ENCODE results near the gene AUP1. TPM values are rescaled to one million over a fixed set of nuclear protein-coding genes. Genes with fewer than 3 reads are reported as not detected.

Gene AUP1
- total and polyA plus RNA-seq, 10 of the 15 experiments (the other 5 are each of a cell fraction or from before 2014, with no cell fraction given): 39.1 to 215 (median 138) TPM

DNA sequence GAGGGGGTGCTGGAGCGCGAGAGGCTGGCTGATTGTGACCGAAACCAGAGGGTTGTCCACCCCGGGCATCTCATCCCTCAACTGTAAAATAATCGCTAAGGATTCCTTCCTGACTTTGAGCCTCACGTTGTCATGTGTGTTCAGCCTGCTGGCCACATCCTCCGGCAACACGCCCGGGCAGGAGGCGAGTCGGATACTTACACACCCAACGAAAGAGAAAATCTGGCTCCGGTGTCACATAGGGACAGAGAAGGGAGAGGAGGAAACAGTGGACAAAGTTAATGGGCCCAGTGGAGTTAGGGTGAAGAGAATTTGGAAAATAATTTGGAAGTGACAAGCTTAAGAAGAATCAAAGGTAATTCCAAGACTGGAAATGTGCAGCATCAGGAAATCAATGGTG, 12.9 kb downstream of the AUP1 start:
- FAIRE-seq (no peak), ATAC-seq (no peak), DNase-seq (ENCODE audit: low read depth, low spot score) (no peak)
- H3K4me2 ChIP-seq (ENCODE audit: control insufficient read depth, insufficient read depth): peak overlapping the region; percentile 96; the same call in 1 of the 2 replicates
- H3K27ac ChIP-seq (ENCODE audit: control insufficient read depth, insufficient read depth): no peak overlapping the region
- WGBS (ENCODE audit: insufficient coverage, insufficient replicate concordance, low lambda C conversion rate, missing lambda C conversion rate): 75% methylated on average over 13 of the region's 13 CpGs
- H3K9ac ChIP-seq (ENCODE audit: control insufficient read depth, insufficient read depth, low read length): no peak overlapping the region
- in situ Hi-C loops (cut with MboI): no loop called here
- no peaks in the 10 kb centered on the region for H3K36me3 ChIP-seq (ENCODE audit: control insufficient read depth in 2 of 2, insufficient read depth in 2 of 2, low read length in 1 of 2)
- peaks cover 13% of the 10 kb centered on the region; the same call in 1 of the 2 replicates for H3K4me1 ChIP-seq (ENCODE audit: control insufficient read depth, insufficient read depth, low read length)
- ChIA-PET CTCF (no interaction called here), SMC1A (ENCODE audit: uncharacterized antibody, unreplicated experiment) (interaction anchor here (1.5 kb wide), 1 partner anchor 15 kb away, joined by 3 read pairs; no protein-coding TSS in a partner anchor), POLR2A (interaction anchor here (1.2 kb wide), 1 partner anchor 12 kb away, joined by 3 read pairs; no protein-coding TSS in a partner anchor), RAD21 (ENCODE audit: unreplicated experiment) (no interaction called here)
- H3K4me3 ChIP-seq: peak overlapping the region; percentile 31; the same call in 1 of the 2 replicates
- TF ChIP-seq CBFB (IDR thresholded peaks at IDR 0.05; ENCODE audit: low read depth) (no peak), JUNB (IDR thresholded peaks at IDR 0.05) (no peak), TCF12 (IDR thresholded peaks at IDR 0.05; ENCODE audit: low read depth, low read length) (no peak)
- H3K79me2 ChIP-seq (ENCODE audit: control insufficient read depth, insufficient read depth, low read length): no peaks in the 10 kb centered on the region
- H4K20me1 ChIP-seq (ENCODE audit: control insufficient read depth, insufficient read depth): no peaks in the 10 kb centered on the region
- BruUV-seq (replicated peaks): no TSS peak
- intact Hi-C loops (cut with micrococcal nuclease; ENCODE audit: unreplicated experiment): no loop called here
- 0 out of 2 replicates have a peak overlapping the region, but pooled peaks have one; percentile 69 for H2AFZ ChIP-seq (ENCODE audit: control insufficient read depth, low read depth, low read length)
- H3K9me3 ChIP-seq (replicated peaks; ENCODE audit: control insufficient read depth, insufficient read depth, low read length): no peaks in the 10 kb centered on the region; the same call in 2 of the 3 replicates
- H3K27me3 ChIP-seq (replicated peaks in 1 of 2; ENCODE audit: control insufficient read depth in 2 of 2, insufficient read depth in 2 of 2, low read length in 1 of 2): peaks cover 18 to 31% of the 10 kb centered on the region in 2 experiments

GRCh38 chr2:74515981-74516633, 13.4 kb downstream of the AUP1 start:
- ChIA-PET SMC1A (ENCODE audit: uncharacterized antibody, unreplicated experiment) (interaction anchor here (1.5 kb wide), 1 partner anchor 15 kb away, joined by 3 read pairs; no protein-coding TSS in a partner anchor), CTCF (no interaction called here), POLR2A (interaction anchor here (1.2 kb wide), 1 partner anchor 12 kb away, joined by 3 read pairs; no protein-coding TSS in a partner anchor), RAD21 (ENCODE audit: unreplicated experiment) (no interaction called here)
- no peaks in the 10 kb centered on the region for H3K36me3 ChIP-seq (ENCODE audit: control insufficient read depth in 2 of 2, insufficient read depth in 2 of 2, low read length in 1 of 2)
- no TSS peak for BruUV-seq (replicated peaks)
- H3K27ac ChIP-seq (ENCODE audit: control insufficient read depth, insufficient read depth): no peak overlapping the region
- peaks cover 13% of the 10 kb centered on the region; the same call in 1 of the 2 replicates for H3K4me1 ChIP-seq (ENCODE audit: control insufficient read depth, insufficient read depth, low read length)
- peak; percentile 87 for TF ChIP-seq SP1 (IDR thresholded peaks at IDR 0.05; ENCODE audit: low read depth, low read length)
- 0 out of 2 replicates have a peak, but pooled peaks have one; percentile 19 for TF ChIP-seq CREB1 (IDR thresholded peaks at IDR 0.05; ENCODE audit: low read depth)
- peak; percentile 71; the same call in 1 of the 2 replicates for TF ChIP-seq NFYB (IDR thresholded peaks at IDR 0.05; ENCODE audit: insufficient read depth, low read depth, low read length)
- TF ChIP-seq SREBF1 (IDR thresholded peaks at IDR 0.05; ENCODE audit: low read length): no peak
- TF ChIP-seq FOS (IDR thresholded peaks at IDR 0.05; ENCODE audit: borderline replicate concordance, extremely low read depth, insufficient read length): peak; percentile 23
- no peak for TF ChIP-seq ZNF24 (IDR thresholded peaks at IDR 0.05)
- TF ChIP-seq YY1 (IDR thresholded peaks at IDR 0.05; ENCODE audit: low read depth, low read length): 0 out of 2 replicates have a peak, but pooled peaks have one; percentile 29
- TF ChIP-seq SUZ12 (IDR thresholded peaks at IDR 0.05; ENCODE audit: unreplicated experiment): peak; percentile 14
- no peaks in the 10 kb centered on the region for H3K79me2 ChIP-seq (ENCODE audit: control insufficient read depth, insufficient read depth, low read length)
- H3K9me3 ChIP-seq (replicated peaks; ENCODE audit: control insufficient read depth, insufficient read depth, low read length): no peaks in the 10 kb centered on the region; the same call in 2 of the 3 replicates
- peak overlapping the region; percentile 96 for H3K4me2 ChIP-seq (ENCODE audit: control insufficient read depth, insufficient read depth)
- DNase-seq (ENCODE audit: low read depth, low spot score): no peak
- H3K9ac ChIP-seq (ENCODE audit: control insufficient read depth, insufficient read depth, low read length): no peak overlapping the region
- 44% methylated on average over 50 of the region's 72 CpGs for WGBS (ENCODE audit: insufficient coverage, insufficient replicate concordance, low lambda C conversion rate, missing lambda C conversion rate)
- peak overlapping the region; percentile 31; the same call in 1 of the 2 replicates for H3K4me3 ChIP-seq
- peak; percentile 70 for ATAC-seq
- no peaks in the 10 kb centered on the region for H4K20me1 ChIP-seq (ENCODE audit: control insufficient read depth, insufficient read depth)
- no peak for FAIRE-seq
- H3K27me3 ChIP-seq (replicated peaks in 1 of 2; ENCODE audit: control insufficient read depth in 2 of 2, insufficient read depth in 2 of 2, low read length in 1 of 2): peaks cover 18 to 31% of the 10 kb centered on the region in 2 experiments
- peak overlapping the region; percentile 69 for H2AFZ ChIP-seq (ENCODE audit: control insufficient read depth, low read depth, low read length)
- intact Hi-C loops (cut with micrococcal nuclease; ENCODE audit: unreplicated experiment) (no loop called here), in situ Hi-C loops (cut with MboI) (no loop called here)

Measured in GM12878 (cell line).